ENCODE results near the gene MAPK10. TPM values are rescaled to one million over a fixed set of nuclear protein-coding genes. Genes with fewer than 3 reads are reported as not detected.

Gene MAPK10
- total RNA-seq, 6 experiments from 2014 or later, result 0.74 to 1.9 (median 1.6) TPM

DNA sequence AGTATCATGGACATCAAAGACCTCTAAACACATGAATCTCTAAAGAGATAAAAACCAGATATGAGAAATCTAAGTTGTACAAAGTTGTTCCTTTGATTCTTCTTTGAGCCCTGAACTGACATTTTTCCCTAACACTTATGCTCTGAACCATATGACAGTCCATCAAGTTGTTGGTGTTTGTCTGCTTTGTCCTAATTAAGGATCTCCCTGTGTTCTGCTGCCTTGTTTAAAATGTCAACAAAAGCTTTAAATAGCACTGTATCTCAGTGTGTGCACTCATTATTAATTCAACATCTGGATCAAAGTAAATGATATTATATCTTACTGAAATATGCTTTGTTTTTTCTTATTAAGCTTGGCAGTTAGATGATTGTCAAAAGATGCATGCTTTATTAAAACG is 321.8 kb downstream of the MAPK10 start:
- Histone ChIP-seq H3K4me3 (no peak overlapping the region), H3K36me3 (no peaks in the 10 kb centered on the region), H3K9me3 (no peaks in the 10 kb centered on the region), H3K27ac (no peak overlapping the region), H3K4me1 (no peaks in the 10 kb centered on the region), H3K27me3 (no peaks in the 10 kb centered on the region)
- DNase-seq, result no peak
- TF ChIP-seq POLR2A (IDR thresholded peaks at IDR 0.05) (no peak), CTCF (IDR thresholded peaks at IDR 0.05) (no peak)
- WGBS (ENCODE audit: insufficient coverage, low coverage, low lambda C conversion rate, missing lambda C conversion rate), result 36% methylated on average over 1 of the region's 1 CpG
- ATAC-seq, result no peak
- intact Hi-C loops (cut with DNase I), result no loop called here

DNA sequence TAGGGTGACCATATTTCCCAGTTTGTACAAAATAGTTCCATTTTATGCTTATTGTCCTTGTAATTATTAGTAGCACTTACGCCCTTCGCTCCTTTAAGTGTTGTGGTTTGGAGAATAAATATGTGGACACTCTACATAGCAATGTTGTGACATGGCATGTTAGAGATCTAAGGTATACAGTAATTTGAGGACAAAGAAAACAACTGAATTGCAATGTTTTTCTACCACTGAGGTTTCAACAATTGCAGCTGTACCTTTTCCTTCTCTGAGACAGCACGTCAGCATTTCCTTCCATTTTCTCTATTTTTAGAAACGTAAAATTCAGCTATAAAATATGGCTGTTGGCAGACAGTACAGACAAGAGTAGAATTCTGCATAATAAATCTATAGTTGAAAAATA is 323.1 kb downstream of the MAPK10 start:
- H3K9me3 ChIP-seq, result no peaks in the 10 kb centered on the region
- no peak overlapping the region for H3K4me3 ChIP-seq
- TF ChIP-seq CTCF (IDR thresholded peaks at IDR 0.05) (no peak), POLR2A (IDR thresholded peaks at IDR 0.05) (no peak)
- no peaks in the 10 kb centered on the region for H3K36me3 ChIP-seq
- 52% methylated on average over 4 of the region's 4 CpGs for WGBS (ENCODE audit: insufficient coverage, low coverage, low lambda C conversion rate, missing lambda C conversion rate)
- H3K27ac ChIP-seq, result no peak overlapping the region
- ATAC-seq, result no peak
- DNase-seq, result no peak
- H3K27me3 ChIP-seq, result no peaks in the 10 kb centered on the region
- intact Hi-C loops (cut with DNase I), result no loop called here
- H3K4me1 ChIP-seq, result no peaks in the 10 kb centered on the region

- DNase-seq, result no peak
- WGBS (ENCODE audit: insufficient coverage, low coverage, low lambda C conversion rate, missing lambda C conversion rate), result 86% methylated on average over 1 of the region's 1 CpG
- Histone ChIP-seq H3K9me3 (no peaks in the 10 kb centered on the region), H3K27ac (no peak overlapping the region), H3K4me3 (no peak overlapping the region), H3K36me3 (no peaks in the 10 kb centered on the region), H3K4me1 (no peaks in the 10 kb centered on the region), H3K27me3 (no peaks in the 10 kb centered on the region)
- ATAC-seq, result no peak
- intact Hi-C loops (cut with DNase I), result no loop called here
- TF ChIP-seq POLR2A (IDR thresholded peaks at IDR 0.05) (no peak), CTCF (IDR thresholded peaks at IDR 0.05) (no peak)
Observed at GRCh38 chr4:86035688-86036087, 324.2 kb downstream of the MAPK10 start.

- intact Hi-C loops (cut with DNase I), result no loop called here
- H3K27ac ChIP-seq, result no peak overlapping the region
- no peaks in the 10 kb centered on the region for H3K9me3 ChIP-seq
- ATAC-seq (no peak), DNase-seq (no peak)
- no peaks in the 10 kb centered on the region for H3K4me1 ChIP-seq
- no peaks in the 10 kb centered on the region for H3K27me3 ChIP-seq
- no peak overlapping the region for H3K4me3 ChIP-seq
- WGBS (ENCODE audit: insufficient coverage, low coverage, low lambda C conversion rate, missing lambda C conversion rate), result 83% methylated on average over 2 of the region's 2 CpGs
- no peaks in the 10 kb centered on the region for H3K36me3 ChIP-seq
- TF ChIP-seq CTCF (IDR thresholded peaks at IDR 0.05) (no peak), POLR2A (IDR thresholded peaks at IDR 0.05) (no peak)
Observed at GRCh38 chr4:86034616-86035015, 325.2 kb downstream of the MAPK10 start.

GRCh38 chr4:86033171-86033570 is 326.7 kb downstream of the MAPK10 start:
- intact Hi-C loops (cut with DNase I), result no loop called here
- WGBS (ENCODE audit: insufficient coverage, low coverage, low lambda C conversion rate, missing lambda C conversion rate), result 60% methylated on average over 1 of the region's 4 CpGs
- Histone ChIP-seq H3K36me3 (no peaks in the 10 kb centered on the region), H3K4me3 (no peak overlapping the region), H3K27me3 (no peaks in the 10 kb centered on the region), H3K27ac (no peak overlapping the region), H3K9me3 (no peaks in the 10 kb centered on the region), H3K4me1 (no peaks in the 10 kb centered on the region)
- no peak for TF ChIP-seq CTCF (IDR thresholded peaks at IDR 0.05)
- no peak for TF ChIP-seq POLR2A (IDR thresholded peaks at IDR 0.05)
- ATAC-seq, result no peak
- no peak for DNase-seq
